Breast epithelium (tissue), 3 donors: Measurements from ENCODE around the gene CCDC12.

Source experiments
- CTCF ChIP-seq, 3 donors: fragments of 450-650 bp; IDR thresholded peaks; one replicate each; pipeline ENCODE4 v1.5.1; 2016 to 2017; ENCODE audit warnings: antibody characterized with exemption in 3 of 3, mild to moderate bottlenecking in 3 of 3, moderate library complexity in 3 of 3
- POLR2A ChIP-seq: fragments of 450-650 bp; IDR thresholded peaks from one replicate; pipeline ENCODE4 v1.6.1; 2016; ENCODE audit warnings: antibody characterized with exemption, mild to moderate bottlenecking, moderate library complexity

DNA sequence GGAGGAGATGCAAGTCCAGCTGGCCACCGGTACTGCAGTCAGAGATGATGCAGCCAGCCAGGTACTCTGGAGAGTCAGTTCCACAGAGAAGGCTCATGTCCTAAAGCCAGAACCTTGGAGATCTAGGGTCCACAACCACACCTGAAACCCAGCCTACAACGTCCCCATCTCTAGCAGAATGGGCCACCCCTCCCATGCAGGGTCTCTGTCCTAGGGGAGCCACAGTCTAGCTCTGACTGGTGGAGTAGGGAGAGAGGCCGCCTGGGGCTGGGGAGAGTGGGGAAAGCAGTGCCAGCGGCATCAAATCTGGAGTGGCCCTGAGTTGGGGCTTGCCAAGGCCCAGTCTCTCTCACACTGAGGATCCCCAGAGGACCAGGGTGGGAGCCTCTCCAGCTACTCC lies 55.5 kb downstream of the CCDC12 start:
- TF ChIP-seq CTCF (IDR thresholded peaks at IDR 0.05) (no peak), POLR2A (no peak)
